DND-41 (cell line): ENCODE measurements around the gene MMP25.

Experiments
- ATAC-seq: fragments of 200-7000 bp; cut with Tn5 transposase; 3 replicates; pipeline ENCODE4 v1.9.1; 2021; ENCODE audit warnings: low read depth; ENCODE audit not compliant: insufficient read depth
- DNase-seq: peaks from one replicate; pipeline ENCODE4 v3.0.0-alpha.2; 2020
- H2AFZ ChIP-seq: 2 replicates; pipeline ENCODE4 v1.6.0; 2012; ENCODE audit warnings: low read depth, low read length
- H3K27ac ChIP-seq: 2 replicates; pipeline ENCODE4 v1.5.1; 2012; ENCODE audit warnings: low read length, inconsistent platforms
- H3K27me3 ChIP-seq: fragments of 200-600 bp; sonication (generic); 2 replicates; pipeline ENCODE4 v1.6.0; 2012; ENCODE audit warnings: low read length, mild to moderate bottlenecking, inconsistent platforms; ENCODE audit not compliant: insufficient read depth, poor library complexity
- H3K36me3 ChIP-seq: 2 replicates; pipeline ENCODE4 v1.5.1; 2012; ENCODE audit warnings: low read length, inconsistent platforms; ENCODE audit not compliant: insufficient read depth
- H3K4me1 ChIP-seq: 2 replicates; pipeline ENCODE4 v1.5.1; 2012; ENCODE audit warnings: mild to moderate bottlenecking, low read length; ENCODE audit not compliant: insufficient read depth
- H3K4me2 ChIP-seq: 2 replicates; pipeline ENCODE4 v1.6.0; 2012; ENCODE audit warnings: mild to moderate bottlenecking, moderate library complexity, low read length, inconsistent platforms; ENCODE audit not compliant: insufficient read depth
- H3K4me3 ChIP-seq, 2 experiments: fragments of 200-600 bp in 1 of 2; shearing (Covaris generic) in 1 of 2; 2 replicates each; pipeline ENCODE4 v1.5.1; 2012 to 2016; ENCODE audit warnings: inconsistent platforms in 2 of 2, low read length in 2 of 2, mild to moderate bottlenecking in 2 of 2, low read depth in 1 of 2, moderate library complexity in 1 of 2
- H3K79me2 ChIP-seq: 2 replicates; pipeline ENCODE4 v1.6.0; 2012; ENCODE audit warnings: low read length, inconsistent platforms; ENCODE audit not compliant: insufficient read depth
- H3K9ac ChIP-seq: 2 replicates; pipeline ENCODE4 v1.6.0; 2012; ENCODE audit warnings: low read depth, mild to moderate bottlenecking, inconsistent platforms, low read length, moderate library complexity
- H3K9me3 ChIP-seq: 2 replicates; pipeline ENCODE4 v1.5.1; 2012; ENCODE audit warnings: low read length, moderate library complexity, mild to moderate bottlenecking, inconsistent platforms; ENCODE audit not compliant: insufficient read depth, severe bottlenecking
- H4K20me1 ChIP-seq: 2 replicates; pipeline ENCODE4 v1.6.0; 2012; ENCODE audit warnings: low read length; ENCODE audit not compliant: insufficient read depth
- EZH2 ChIP-seq: IDR thresholded peaks from 3 replicates; pipeline ENCODE4 v1.6.1; 2012; ENCODE audit warnings: borderline replicate concordance, low read depth, mild to moderate bottlenecking, moderate library complexity, low read length, inconsistent platforms; ENCODE audit not compliant: severe bottlenecking
- TF ChIP-seq, protein P1 (sequence below): IDR thresholded peaks from 2 replicates; pipeline ENCODE4 v1.5.1; 2012; ENCODE audit warnings: borderline replicate concordance, low read length, moderate library complexity, mild to moderate bottlenecking; ENCODE audit not compliant: poor library complexity, severe bottlenecking; ENCODE audit errors: extremely low read depth

The MMP25 gene

GRCh38 chr16:3035289-3035971 is 10.9 kb upstream of the MMP25 start:
- no peak overlapping the region for H2AFZ ChIP-seq
- no peak overlapping the region for H3K9ac ChIP-seq
- no peaks in the 10 kb centered on the region for H3K79me2 ChIP-seq
- DNase-seq (no peak), ATAC-seq (no peak)
- H4K20me1 ChIP-seq = no peaks in the 10 kb centered on the region; the same call in 1 of the 2 replicates
- TF ChIP-seq, protein P1, sequence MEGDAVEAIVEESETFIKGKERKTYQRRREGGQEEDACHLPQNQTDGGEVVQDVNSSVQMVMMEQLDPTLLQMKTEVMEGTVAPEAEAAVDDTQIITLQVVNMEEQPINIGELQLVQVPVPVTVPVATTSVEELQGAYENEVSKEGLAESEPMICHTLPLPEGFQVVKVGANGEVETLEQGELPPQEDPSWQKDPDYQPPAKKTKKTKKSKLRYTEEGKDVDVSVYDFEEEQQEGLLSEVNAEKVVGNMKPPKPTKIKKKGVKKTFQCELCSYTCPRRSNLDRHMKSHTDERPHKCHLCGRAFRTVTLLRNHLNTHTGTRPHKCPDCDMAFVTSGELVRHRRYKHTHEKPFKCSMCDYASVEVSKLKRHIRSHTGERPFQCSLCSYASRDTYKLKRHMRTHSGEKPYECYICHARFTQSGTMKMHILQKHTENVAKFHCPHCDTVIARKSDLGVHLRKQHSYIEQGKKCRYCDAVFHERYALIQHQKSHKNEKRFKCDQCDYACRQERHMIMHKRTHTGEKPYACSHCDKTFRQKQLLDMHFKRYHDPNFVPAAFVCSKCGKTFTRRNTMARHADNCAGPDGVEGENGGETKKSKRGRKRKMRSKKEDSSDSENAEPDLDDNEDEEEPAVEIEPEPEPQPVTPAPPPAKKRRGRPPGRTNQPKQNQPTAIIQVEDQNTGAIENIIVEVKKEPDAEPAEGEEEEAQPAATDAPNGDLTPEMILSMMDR = no peak
- TF ChIP-seq EZH2 = no peak
- H3K4me3 ChIP-seq = no peak overlapping the region
- H3K4me1 ChIP-seq = no peaks in the 10 kb centered on the region
- H3K27ac ChIP-seq = no peak overlapping the region
- no peaks in the 10 kb centered on the region for H3K9me3 ChIP-seq
- peaks cover 16% of the 10 kb centered on the region for H3K27me3 ChIP-seq
- no peaks in the 10 kb centered on the region for H3K36me3 ChIP-seq
- H3K4me2 ChIP-seq = no peak overlapping the region

- Histone ChIP-seq H3K27ac (no peak overlapping the region), H3K4me1 (no peaks in the 10 kb centered on the region), H4K20me1 (no peaks in the 10 kb centered on the region; the same call in 1 of the 2 replicates), H3K36me3 (no peaks in the 10 kb centered on the region), H3K9ac (no peak overlapping the region), H3K79me2 (no peaks in the 10 kb centered on the region), H3K9me3 (no peaks in the 10 kb centered on the region), H3K27me3 (peaks cover 16% of the 10 kb centered on the region), H3K4me3 (no peak overlapping the region), H3K4me2 (no peak overlapping the region), H2AFZ (no peak overlapping the region)
- DNase-seq (no peak), ATAC-seq (no peak)
- TF ChIP-seq, protein P1 = no peak
Measured at GRCh38 chr16:3035972-3036725, 10.2 kb upstream of the MMP25 start.

DNA sequence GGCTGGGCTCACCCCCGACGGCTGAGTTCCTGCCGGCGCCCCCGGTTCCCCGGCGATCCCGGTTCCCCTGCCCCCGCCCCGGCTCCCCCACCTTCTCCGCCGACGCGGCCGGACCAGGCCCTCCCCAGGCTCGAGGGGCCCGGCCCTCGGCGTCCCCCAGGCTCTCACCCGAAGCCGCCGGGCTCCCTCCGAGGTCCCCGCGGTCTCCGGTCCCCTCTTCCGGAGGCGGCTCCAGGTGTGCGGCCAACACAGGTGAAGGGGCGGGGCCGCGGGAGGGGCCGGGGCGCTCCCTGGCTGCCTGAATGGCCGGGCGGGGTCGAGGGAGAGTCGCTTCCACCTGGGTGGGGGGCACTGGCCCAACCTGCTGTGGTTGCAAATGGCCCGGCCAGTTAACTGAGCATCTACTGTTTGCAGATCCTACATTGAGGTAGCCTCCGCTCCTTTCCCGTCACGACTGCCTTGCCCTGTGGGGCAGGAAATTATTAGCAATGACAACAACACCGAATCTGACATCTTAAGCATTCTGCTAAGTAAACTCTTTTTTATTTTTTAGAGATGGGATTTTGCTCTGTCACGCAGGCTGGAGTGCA is 9.5 kb upstream of the MMP25 start, which contains the start of gene BICDL2:
Gene BICDL2 (minus strand): TSS at position 219 of the 590 bp plus-strand sequence. CDS start 1,448 bp downstream, outside the sequence.
- H3K27ac ChIP-seq = no peak within 1 kb of the TSS
- no peak within 1 kb of the TSS for H3K4me3 ChIP-seq
- TF ChIP-seq, protein P1 = no peak
- no peak for TF ChIP-seq EZH2
- no peaks in the 10 kb centered on the region for H3K36me3 ChIP-seq
- H3K9me3 ChIP-seq = no peaks in the 10 kb centered on the region
- ATAC-seq (no peak), DNase-seq (no peak)
- H3K27me3 ChIP-seq = peaks cover 16% of the 10 kb centered on the region
- no peak within 1 kb of the TSS for H3K9ac ChIP-seq
- H3K4me1 ChIP-seq = no peaks in the 10 kb centered on the region
- no peak within 1 kb of the TSS for H3K4me2 ChIP-seq
- no peaks in the 10 kb centered on the region for H3K79me2 ChIP-seq
- H4K20me1 ChIP-seq = no peaks in the 10 kb centered on the region; the same call in 1 of the 2 replicates
- H2AFZ ChIP-seq = no peak within 1 kb of the TSS
